Uterine smooth muscle cell (primary cell): ENCODE measurements around the gene LRRC17. TPM values are rescaled to one million over a fixed set of nuclear protein-coding genes. Genes with fewer than 3 reads are reported as not detected.

Experiments used
- total RNA-seq: library from RNA; depleted of rRNA; stranded (reverse); fragments of >200 nt; gene quantifications from 2 replicates; pipeline ENCODE4 v1.2.3, GENCODE V29; 2014

Gene LRRC17, protein sequence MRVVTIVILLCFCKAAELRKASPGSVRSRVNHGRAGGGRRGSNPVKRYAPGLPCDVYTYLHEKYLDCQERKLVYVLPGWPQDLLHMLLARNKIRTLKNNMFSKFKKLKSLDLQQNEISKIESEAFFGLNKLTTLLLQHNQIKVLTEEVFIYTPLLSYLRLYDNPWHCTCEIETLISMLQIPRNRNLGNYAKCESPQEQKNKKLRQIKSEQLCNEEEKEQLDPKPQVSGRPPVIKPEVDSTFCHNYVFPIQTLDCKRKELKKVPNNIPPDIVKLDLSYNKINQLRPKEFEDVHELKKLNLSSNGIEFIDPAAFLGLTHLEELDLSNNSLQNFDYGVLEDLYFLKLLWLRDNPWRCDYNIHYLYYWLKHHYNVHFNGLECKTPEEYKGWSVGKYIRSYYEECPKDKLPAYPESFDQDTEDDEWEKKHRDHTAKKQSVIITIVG
- total RNA-seq, result 37.5 and 75.5 TPM in 2 replicates

DNA sequence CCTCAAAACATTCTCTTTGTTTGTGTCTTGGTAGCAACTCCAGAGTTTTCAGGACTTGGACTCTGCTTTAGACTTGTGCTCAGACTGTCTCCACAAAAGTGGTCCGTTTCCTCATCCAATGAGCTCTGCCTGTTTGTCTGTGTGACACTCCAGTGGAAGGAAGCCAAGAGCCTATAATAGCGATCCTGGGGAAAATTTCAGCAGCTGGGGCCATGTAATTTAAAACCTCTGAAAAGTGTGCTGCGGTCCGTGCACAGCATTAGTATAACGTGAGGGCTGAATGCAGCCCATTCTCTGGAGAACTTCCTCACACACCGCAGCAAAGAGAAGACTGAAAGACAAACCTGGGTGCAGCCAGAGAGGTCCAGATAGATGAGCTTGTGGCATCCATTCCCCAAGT, at the start of gene LRRC17:
Gene LRRC17, plus strand, starts transcription at position 259 of the 400 bp plus-strand sequence. CDS start 20,914 bp downstream, outside the sequence.

Other genes with a start within 250 kb of the LRRC17 start
- 3.2 and 3.3 TPM in 2 replicates for gene POLR2J2, start 241.3 kb upstream of the LRRC17 start, total RNA-seq
- gene FAM185A, start 164.0 kb upstream of the LRRC17 start, total RNA-seq, result 11.6 and 13.2 TPM in 2 replicates
- 1.1 and 1.2 TPM in 2 replicates for gene FBXL13, start 161.8 kb downstream of the LRRC17 start, total RNA-seq
- 36.6 and 51.2 TPM in 2 replicates for gene ARMC10, start 162.1 kb downstream of the LRRC17 start, total RNA-seq
- gene NAPEPLD, start 236.1 kb downstream of the LRRC17 start, total RNA-seq, result 10.1 and 11.5 TPM in 2 replicates